Middle frontal gyrus (tissue), 1 donor: ENCODE measurements around the gene PDE4B.
"Not testable (repeated sequence)": the region's sequence is repeated elsewhere in the genome, so short reads cannot be mapped to it uniquely, and the experiment has no call there.

Experiments used
- DNase-seq: peaks from one replicate; pipeline ENCODE4 v3.0.0-alpha.2; 2015; ENCODE audit warnings: low spot score; ENCODE audit errors: extremely low spot score

Gene PDE4B

DNA sequence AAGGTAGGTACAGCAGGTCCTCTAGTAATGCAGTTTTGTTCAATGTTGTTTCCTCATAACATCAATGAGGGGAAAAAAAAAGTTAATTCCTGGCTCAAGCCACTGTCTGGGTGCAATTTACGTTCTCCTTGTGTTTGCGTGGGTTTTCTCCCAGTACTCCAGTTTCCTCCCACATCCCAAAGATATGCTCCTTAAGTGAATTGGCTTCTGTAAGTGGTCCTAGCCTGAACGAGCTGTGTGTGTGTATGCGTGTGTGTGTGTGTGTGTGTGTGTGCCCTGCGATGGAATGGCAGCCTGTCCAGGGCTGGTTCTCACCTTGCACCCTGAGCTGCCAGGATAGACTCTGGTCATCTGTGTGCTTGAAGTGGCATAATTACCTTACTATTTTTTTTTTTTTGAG lies 332.0 kb downstream of the PDE4B start:
- DNase-seq: no peak

DNA sequence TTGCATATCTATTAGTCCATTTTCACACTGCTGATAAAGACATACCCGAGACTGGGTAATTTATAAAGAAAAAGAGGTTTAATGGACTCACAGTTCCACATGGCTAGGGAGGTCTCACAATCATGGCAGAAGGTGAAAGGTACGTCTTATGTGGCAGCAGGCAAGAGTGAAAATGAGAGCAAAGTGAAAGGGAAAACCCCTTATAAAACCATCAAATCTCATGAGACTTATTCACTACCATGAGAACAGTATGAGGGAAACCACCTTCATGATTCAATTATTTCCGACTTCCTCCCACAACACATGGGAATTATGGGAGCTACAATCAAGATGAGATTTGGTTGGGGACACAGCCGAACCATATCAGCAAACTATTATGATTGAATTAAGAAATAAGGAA lies 335.9 kb downstream of the PDE4B start:
- DNase-seq: not testable (repeated sequence)

DNA sequence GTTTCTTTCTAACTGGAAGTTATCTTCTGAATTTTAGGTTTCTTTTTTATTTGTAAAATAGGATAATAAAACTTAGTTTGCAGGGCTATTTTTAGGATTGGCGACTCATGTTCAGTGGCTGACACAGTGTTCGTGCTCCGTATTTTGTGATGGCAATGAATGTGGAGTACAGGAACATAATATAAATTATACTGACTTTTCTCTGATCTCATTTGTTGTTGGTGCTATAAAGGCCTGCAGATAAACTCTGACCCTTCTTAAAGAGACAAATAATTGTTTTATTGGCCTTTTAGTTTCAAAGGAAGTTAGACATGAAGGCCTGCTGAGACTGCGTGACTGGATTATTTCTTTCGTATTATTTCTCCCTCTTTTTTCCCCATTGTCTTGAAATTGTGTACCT lies 339.6 kb downstream of the PDE4B start:
- DNase-seq: no peak

DNA sequence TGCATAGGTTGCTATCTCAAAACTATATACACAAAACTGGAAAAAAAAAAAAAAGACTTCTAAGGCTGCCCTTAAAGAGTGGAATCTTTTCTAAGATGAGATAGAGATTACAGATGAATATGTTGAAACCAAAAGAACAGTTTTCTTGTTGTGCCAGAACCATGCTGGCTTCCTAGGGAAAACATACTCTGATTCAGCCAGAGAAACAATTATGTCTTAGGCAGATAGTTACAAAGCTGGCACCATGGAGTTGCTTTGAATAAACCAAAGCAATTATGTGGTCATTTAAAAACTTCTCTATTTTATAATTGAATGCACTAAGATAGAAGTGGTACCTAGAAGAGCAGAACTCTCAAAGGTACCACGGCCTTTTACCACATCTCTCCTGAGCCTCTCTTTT lies 341.3 kb downstream of the PDE4B start:
- no peak for DNase-seq

DNA sequence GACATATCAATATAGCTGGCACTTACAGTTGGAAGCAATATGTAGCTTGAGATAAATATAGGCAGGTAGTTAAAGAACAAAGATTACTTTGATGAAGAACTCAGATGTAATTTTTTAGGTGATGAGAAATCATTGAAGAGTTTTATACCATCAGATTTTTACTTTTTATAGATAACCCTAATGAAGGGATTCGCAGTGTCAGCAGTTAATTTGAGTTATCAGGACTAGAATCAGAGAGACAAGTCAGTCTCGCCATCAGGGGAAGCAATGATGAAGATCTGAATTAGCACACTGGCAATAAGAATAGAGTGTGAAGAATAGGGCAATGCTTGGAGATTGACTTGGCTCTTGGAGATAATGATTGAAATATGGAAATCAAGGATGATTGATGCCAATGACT lies 342.5 kb downstream of the PDE4B start:
- no peak for DNase-seq

DNA sequence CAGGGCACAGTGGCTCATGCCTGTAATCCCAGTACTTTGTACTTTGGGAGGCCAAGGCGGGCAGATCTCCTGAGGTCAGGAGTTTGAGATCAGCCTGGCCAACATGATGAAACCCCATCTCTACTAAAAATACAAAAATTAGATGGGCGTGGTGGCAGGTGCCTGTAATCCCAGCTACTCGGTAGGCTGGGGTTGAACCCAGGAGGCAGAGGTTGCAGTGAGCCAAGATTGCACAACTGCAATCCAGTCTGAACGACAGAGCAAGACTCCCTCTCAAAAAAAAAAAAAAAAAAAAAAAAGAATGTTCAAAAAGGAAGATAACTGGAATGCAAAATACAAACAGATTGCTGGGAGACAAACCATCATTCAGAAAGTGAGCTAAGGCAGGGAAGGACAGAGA lies 343.7 kb downstream of the PDE4B start:
- not testable (repeated sequence) for DNase-seq

DNA sequence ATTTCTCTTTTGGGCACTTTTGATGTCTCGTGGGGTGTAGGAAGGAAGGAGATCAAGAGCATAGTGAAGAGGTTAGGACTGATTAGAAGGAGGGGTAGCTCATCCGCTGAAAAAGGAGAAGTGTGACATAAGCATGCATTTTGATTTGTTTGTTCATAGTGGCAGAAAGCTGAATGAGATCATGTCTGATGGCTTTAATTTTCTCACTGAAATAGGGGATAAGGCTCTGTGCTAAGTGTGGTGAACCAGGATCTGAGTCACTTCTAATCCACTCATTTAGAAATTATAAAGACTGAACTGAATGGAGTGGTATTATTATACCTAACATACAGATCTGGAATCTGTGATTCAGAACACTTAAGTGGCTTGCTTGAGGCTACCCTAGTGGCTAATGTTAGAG lies 344.5 kb downstream of the PDE4B start:
- DNase-seq: no peak

DNA sequence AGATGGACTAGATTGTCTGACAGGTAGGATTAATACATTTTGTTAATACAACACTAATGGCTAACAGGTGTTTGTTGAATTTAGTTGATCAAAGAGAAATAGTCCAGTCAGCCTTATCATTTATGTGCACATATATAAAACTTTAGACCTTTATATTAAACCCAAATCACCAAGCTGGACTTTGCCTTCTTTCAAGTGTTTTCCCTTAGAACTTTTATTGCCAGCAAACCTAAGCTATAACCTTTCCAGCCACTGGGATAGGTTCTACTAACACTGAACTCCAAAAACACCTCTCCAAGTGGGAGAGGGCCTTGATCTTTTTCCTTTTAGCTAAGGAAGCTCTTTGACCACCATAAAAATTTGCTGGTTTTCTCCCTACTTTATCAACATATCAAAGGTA lies 345.9 kb downstream of the PDE4B start:
- DNase-seq: no peak

DNA sequence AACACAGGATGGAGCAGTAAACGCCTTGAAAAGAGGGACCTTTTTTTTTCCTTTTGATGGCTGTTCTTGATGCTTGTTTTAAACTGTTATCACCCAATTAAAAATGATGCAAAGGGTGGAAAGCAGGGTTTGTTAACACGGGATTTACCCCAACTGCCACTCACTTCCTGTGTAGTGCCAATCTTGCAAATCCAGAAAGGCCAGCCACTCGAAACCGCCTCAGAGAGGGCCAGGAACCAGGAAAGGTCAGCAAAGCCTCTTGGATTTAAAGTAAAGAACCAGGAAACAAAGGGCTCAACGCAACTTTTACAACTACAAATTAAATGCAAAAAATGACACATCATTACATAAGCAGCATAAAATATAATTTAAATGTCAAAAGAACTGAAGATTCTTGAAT lies 347.4 kb downstream of the PDE4B start:
- DNase-seq: no peak

DNA sequence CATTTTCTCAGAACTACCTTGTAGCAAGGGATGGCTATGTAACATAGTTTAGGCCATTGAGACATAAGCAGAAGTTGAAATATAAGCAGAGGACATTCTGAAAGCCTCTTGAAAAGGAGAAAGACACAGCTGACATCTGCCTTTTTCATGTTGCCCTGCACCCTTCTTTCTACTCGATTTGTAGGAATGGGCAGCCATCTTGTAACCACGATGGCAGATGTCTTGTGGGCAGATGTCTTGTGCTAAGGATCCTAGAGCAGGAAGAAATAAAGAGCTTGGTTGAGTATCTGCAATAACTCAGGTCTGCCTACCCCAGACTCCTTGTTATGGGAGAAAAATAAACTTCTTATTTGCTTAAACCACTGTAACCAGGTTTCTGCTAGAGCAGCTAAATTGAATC lies 351.0 kb downstream of the PDE4B start:
- DNase-seq: no peak

DNA sequence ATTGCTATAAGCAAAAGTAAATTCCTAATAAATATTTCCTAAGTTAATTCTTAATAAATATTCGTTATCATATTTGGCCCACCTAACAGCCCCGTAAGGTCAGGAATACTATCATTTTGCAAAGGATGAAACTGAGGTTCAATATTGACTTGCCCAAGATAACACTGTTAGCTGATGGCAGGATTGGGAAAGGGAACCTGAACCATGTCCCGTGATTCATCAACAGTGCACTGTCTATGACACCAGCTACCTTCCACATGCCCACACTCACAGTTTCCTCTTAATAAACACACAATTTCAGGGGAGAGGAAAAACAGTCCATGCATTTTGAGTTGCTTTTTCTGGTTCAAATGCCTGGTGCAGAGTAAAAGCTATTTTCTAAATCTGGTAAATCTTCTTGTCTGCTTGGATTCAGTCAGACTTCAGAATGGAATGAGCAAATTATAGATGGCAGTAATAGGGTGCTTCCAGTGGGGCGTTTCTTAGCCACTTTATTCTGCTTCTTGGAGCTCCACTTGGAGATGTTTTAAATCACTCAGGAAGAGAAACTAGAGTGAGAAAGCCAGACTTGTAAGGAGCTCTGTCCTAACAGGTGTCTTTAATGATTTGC lies 354.6 kb downstream of the PDE4B start:
- DNase-seq: no peak

DNA sequence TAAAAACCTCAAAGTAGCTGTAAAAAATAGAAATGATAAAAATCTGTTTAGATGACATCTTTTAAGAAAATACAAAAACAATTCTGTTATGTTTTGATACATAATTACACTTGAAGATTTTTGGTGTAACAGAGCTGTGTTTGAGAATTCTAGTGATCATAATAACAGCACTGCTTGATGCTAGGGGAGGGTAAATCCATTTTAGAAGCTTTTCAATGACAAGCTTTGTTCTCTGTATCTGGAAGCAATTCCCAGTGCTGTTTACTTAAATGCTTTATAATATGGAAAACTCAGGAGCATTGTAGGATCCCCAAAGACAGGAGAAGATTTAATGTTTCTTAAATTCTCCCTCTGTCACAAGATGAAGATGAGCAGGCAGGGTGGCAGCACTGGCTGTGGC lies 359.3 kb downstream of the PDE4B start:
- no peak for DNase-seq

DNA sequence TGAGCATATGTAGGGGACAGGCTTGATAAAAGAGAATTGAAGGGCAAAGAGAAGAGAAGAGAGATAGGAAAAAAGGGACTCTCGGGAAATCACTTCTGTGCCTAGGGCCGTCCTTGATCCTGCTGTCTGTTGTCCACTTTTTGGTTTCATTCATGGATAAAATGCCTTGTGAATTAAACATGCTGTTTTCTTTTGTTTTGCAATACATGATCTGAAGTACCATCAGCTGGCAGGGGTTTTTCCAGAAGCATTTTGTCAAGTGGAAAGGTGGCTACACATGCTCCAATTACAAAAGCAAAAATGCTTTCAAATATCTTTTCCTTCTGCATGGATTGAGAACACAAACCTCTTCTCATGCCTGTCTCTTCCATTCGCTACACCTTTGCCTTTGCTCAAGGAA lies 361.7 kb downstream of the PDE4B start:
- no peak for DNase-seq

DNA sequence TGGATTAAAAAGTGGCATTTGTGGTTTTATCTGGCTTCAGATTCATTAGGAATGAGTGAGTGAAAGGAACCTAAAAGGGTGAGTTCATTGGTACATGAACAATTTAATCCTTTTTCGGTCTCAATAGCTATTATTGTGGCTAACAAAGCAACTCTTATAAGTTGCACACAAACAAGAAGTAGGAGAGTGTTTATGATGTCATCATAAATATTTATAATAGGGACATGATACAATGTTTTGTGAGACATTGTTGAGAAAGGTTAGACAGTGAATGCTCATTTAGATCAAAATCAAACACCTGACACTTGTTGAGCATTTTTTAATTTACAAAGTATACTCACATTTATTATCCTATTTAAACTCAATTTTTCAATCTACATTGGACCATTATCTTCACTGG lies 363.4 kb downstream of the PDE4B start:
- no peak for DNase-seq

DNA sequence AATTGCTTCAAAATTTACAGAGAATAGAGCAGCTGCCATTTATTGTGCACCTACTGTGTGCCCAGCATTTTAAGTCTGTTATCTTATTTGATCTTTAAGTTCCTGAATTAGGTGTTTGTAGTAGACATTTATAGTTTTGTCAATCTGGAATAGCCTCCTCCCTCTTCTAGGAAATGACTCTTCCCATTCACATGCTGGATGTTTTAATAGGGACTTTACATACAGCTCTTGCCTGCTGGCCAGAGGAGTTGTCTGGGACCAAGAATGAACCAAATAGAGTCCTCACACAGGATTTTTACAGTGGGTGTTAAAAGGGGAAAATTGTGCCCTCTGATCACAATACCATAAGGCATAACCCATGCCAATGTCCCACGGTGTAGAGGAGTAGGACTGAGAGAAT lies 367.1 kb downstream of the PDE4B start:
- DNase-seq: no peak

DNA sequence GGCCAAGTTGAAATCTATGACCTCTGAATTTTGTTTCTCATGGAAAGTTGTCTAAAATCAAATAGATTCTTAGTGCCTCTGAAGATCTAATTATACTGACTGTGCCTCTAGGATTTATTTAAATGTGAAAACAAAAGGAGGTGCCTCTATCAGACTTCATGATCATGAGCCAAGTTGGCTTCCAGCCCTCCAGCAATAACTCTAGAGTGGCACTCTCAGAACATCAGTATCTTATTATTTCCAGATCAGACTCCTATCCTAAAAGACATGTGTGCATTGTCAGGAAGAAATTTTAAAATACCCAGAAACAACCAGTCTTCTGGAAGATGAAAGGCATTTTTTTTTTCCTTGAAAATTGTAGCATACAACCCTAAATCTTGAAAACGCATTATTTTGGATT lies 368.0 kb downstream of the PDE4B start:
- DNase-seq: no peak

DNA sequence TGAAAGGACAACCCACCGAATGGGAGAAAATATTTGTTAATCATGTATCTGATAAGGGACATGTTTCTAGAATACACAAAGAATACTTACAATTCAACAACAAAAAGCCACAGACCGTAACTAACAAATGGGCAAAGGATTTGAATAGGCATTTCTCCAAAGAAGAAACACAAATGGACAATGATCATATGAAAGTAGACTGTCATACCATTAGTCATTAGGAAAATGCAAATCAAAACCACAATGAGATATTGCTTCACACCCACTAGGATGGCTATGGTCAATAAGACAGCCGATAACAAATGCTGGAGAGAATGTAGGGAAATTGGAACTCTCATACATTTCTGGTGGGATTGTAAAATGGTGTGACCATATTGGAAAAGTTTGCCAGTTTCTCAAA lies 374.1 kb downstream of the PDE4B start:
- DNase-seq: no peak

DNA sequence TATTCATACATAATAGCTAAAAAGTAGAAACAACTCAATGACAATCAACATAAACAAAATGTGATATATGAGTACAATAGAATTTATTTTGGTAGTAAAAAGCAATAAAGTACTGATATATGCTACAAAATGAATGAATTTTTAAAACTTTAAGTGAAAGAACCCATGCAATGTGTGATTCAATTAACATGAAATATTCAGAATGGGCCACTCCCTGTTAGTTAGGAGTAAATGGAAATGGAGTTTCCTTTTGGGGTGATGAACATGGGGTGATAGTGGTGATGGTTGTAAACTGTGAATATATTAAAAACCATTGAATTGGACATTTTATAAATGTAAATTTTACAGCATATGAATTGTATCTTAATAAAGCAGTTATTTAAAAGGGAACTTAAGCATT lies 374.6 kb downstream of the PDE4B start:
- DNase-seq: no peak

DNA sequence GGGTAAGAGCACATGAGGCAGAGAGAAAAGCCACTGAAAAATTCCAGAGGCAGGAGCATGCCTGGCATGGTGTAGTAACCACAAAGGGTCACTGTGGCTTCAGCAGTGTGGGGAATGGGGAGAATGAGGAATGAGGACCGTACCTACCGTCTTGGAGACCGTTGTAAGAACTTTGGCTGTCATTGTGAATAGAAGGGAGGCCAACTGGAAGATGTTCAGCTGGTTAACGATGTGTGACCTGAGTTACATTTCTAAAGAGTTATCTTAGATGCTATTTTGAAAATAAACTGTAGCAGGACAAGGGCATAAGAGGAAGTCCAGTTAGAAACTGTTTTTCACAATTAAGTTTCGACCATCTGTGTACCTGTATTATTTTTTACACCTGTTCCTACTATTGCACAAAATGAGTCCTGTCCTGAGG lies 375.8 kb downstream of the PDE4B start:
- DNase-seq: no peak

DNA sequence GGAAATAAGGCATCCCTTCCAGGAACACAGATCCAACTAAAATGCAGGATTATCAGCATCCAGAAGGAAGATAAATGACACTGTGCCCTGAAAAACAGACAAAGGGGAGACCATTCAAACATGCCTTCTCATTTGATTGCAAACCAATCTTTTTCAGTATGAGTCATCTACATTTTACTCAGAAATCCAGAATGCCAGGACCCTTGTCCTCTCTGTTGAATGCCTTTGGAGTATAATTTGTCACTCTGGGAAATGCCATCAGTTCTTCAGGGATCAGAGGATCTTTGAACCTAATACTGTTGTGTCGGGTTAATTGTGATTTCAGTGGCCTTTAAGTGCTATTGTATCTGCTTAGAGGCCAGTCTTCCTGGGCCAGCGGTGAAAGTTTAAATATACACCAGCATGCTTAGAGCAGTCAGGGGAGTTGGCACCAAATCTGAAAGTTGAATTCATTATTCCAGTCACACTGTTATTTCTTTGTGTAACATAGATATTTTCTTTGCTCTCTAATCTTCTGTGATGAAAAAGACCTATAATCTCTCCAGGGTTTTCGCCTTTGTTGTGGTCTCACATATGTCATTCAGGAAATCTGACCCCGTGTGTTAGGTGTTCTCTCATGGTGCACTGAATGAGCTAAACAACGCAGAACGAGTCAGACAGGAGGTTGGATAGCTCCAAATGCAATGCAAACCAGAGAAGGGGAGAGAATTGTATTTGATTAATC lies 376.4 kb downstream of the PDE4B start:
- no peak for DNase-seq

DNA sequence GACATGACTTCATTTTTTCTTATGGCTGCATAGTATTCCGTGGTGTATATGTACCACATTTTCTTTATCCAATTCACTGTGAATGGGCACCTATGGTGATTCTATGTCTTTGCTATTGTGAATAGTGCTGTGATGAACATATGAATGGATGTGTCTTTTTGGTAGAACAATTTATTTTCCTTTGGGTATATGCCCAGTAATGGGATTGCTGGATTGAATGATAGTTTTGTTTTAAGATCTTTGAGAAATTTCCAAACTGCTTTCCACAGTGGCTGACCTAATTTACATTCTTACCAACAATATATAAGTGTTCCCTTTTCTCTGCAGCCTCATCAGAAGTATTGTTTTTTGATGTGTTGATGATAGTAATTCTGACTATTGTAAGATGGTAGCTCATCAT lies 379.6 kb downstream of the PDE4B start:
- DNase-seq: no peak

DNA sequence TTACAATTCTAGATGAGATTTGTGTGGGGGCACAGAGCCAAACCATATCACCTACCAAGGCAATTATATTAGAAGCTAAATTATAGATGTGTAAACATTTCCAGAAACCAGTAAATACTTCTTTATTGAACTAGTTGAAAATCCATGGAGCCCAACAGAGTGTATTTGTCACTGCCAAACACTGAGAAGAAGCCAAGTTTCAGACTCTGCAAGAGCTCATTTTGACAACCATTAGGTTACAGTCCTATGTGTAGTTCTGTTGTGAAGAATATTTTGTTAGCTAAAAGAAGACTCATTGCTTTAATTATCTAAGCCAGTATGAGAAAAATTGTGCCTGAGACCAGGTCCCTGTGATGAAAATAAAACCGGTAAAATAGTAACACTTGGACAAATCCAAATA lies 382.4 kb downstream of the PDE4B start:
- no peak for DNase-seq

DNA sequence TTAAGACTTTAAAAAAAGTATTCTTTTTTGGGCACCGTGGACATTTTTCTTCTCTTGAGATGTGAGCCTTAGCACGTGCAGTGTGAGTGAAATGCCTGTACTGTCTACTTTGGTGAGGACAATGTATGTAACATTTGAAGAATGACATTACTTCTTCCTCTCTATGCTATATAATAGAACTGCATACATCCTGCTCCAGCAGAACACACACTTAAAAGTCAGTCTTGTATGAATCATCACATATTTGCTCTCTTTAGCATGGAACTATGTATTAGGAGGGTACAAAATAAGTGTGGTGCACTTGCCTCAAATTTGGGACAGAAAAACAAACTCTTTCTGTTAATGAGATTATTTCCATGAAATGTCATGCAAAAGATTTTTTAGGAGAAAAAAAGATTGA lies 382.9 kb downstream of the PDE4B start:
- no peak for DNase-seq
